Liver (tissue), 9 donors: ENCODE data around the gene PIMREG. TPM values are rescaled to one million over a fixed set of nuclear protein-coding genes. Genes with fewer than 3 reads are reported as not detected.

Source experiments
- DNase-seq: peaks from one replicate; pipeline ENCODE4 v3.0.0-alpha.2; 2017; ENCODE audit warnings: low spot score
- H3K27ac ChIP-seq, 2 donors: one replicate each; pipeline ENCODE4 v1.7.0; 2013; ENCODE audit warnings: inconsistent platforms in 2 of 2, low read length in 2 of 2, control low read depth in 1 of 2, low read depth in 1 of 2, mild to moderate bottlenecking in 1 of 2
- H3K27me3 ChIP-seq, 4 donors: one replicate each; pipeline versions ENCODE4 v1.6.1 to v1.7.0; 2013; ENCODE audit warnings: low read length in 3 of 4, inconsistent platforms in 1 of 4, mild to moderate bottlenecking in 1 of 4, moderate library complexity in 1 of 4; ENCODE audit not compliant: control insufficient read depth in 4 of 4, insufficient read depth in 4 of 4
- H3K36me3 ChIP-seq, 4 donors: one replicate each; pipeline versions ENCODE4 v1.6.1 to v1.7.0; 2013; ENCODE audit warnings: low read length in 3 of 4, mild to moderate bottlenecking in 3 of 4, low read depth in 1 of 4, moderate library complexity in 1 of 4; ENCODE audit not compliant: control insufficient read depth in 4 of 4, insufficient read depth in 3 of 4
- H3K4me1 ChIP-seq, 4 donors: one replicate each; pipeline versions ENCODE4 v1.6.1 to v1.7.0; 2013; ENCODE audit warnings: low read length in 3 of 4, mild to moderate bottlenecking in 3 of 4, moderate library complexity in 1 of 4; ENCODE audit not compliant: control insufficient read depth in 4 of 4, insufficient read depth in 4 of 4
- H3K4me3 ChIP-seq, 3 donors: one replicate each; pipeline versions ENCODE4 v1.6.1 to v1.7.0; 2013; ENCODE audit warnings: low read length in 3 of 3, control low read depth in 1 of 3, low read depth in 1 of 3, mild to moderate bottlenecking in 1 of 3
- H3K9ac ChIP-seq, 2 donors: one replicate each; pipeline ENCODE4 v1.7.0; 2013; ENCODE audit warnings: low read length in 2 of 2, mild to moderate bottlenecking in 2 of 2, moderate library complexity in 2 of 2, control low read depth in 1 of 2, low read depth in 1 of 2
- H3K9me3 ChIP-seq, 4 donors: one replicate each; pipeline versions ENCODE4 v1.6.1 to v1.7.0; 2013; ENCODE audit warnings: low read length in 3 of 4; ENCODE audit not compliant: control insufficient read depth in 4 of 4
- ATF3 ChIP-seq: IDR thresholded peaks from 2 replicates; pipeline ENCODE4 v1.6.1; 2016; ENCODE audit warnings: antibody characterized with exemption
- CTCF ChIP-seq: fragments of 150-350 bp; IDR thresholded peaks from 2 replicates; pipeline ENCODE4 v1.5.1; 2017; ENCODE audit warnings: improper control_type of control experiment, low read depth, low read length; ENCODE audit not compliant: missing input control
- FOXA1 ChIP-seq: IDR thresholded peaks from 2 replicates; pipeline ENCODE4 v1.6.1; 2016; ENCODE audit warnings: antibody characterized with exemption
- FOXA2 ChIP-seq: IDR thresholded peaks from 2 replicates; pipeline ENCODE4 v1.6.1; 2016; ENCODE audit warnings: antibody characterized with exemption
- GABPA ChIP-seq, 2 donors: IDR thresholded peaks in 1 of 2; conservative IDR thresholded peaks in 1 of 2; 2 replicates each; pipeline ENCODE4 v1.6.1; 2016; ENCODE audit warnings: antibody characterized with exemption in 2 of 2, mild to moderate bottlenecking in 1 of 2, moderate library complexity in 1 of 2
- HNF4G ChIP-seq: IDR thresholded peaks from 2 replicates; pipeline ENCODE4 v1.6.1; 2016; ENCODE audit warnings: antibody characterized with exemption
- JUND ChIP-seq, 2 donors: IDR thresholded peaks; 2 replicates each; pipeline ENCODE4 v1.6.1; 2016; ENCODE audit warnings: antibody characterized with exemption in 2 of 2
- MAX ChIP-seq: IDR thresholded peaks from 2 replicates; pipeline ENCODE4 v1.6.1; 2016; ENCODE audit warnings: antibody characterized with exemption
- NR2F2 ChIP-seq: IDR thresholded peaks from 2 replicates; pipeline ENCODE4 v1.6.1; 2016; ENCODE audit warnings: antibody characterized with exemption
- REST ChIP-seq: IDR thresholded peaks from 2 replicates; pipeline ENCODE4 v1.6.1; 2016; ENCODE audit warnings: antibody characterized with exemption, mild to moderate bottlenecking
- RXRA ChIP-seq, 2 donors: IDR thresholded peaks; 2 replicates each; pipeline ENCODE4 v1.6.1; 2017 to 2018; ENCODE audit warnings: antibody characterized with exemption in 2 of 2, mild to moderate bottlenecking in 1 of 2
- SP1 ChIP-seq: IDR thresholded peaks from 2 replicates; pipeline ENCODE4 v1.6.1; 2018; ENCODE audit warnings: antibody characterized with exemption, mild to moderate bottlenecking
- ZBTB33 ChIP-seq: IDR thresholded peaks from 2 replicates; pipeline ENCODE4 v1.6.1; 2016; ENCODE audit warnings: antibody characterized with exemption
- WGBS: extraction: QIAGEN DNeasy Blood & Tissue Kit; methylation state at CpG from one replicate; pipeline ENCODE4 v1.1.7; 2013; 5-methylcytosine and 5-hydroxymethylcytosine counted together
- polyA plus RNA-seq, 2 donors: library from polyadenylated mRNA; stranded (reverse) in 1 of 2; unstranded in 1 of 2; fragments of 200-250 nt in 1 of 2; fragments of >200 nt in 1 of 2; fragmentation: Nextera tagmentation in 1 of 2; extraction: Ambion mirVana in 1 of 2; gene quantifications; one replicate each; pipeline versions ENCODE4 v1.2.1 to v1.2.3, GENCODE V29; 2013 to 2015
- total RNA-seq, 2 donors: library from RNA; depleted of rRNA; stranded (reverse); fragments of >200 nt; gene quantifications; one replicate each; pipeline ENCODE4 v1.2.3, GENCODE V29; 2014
- donor health status: healthy.
- donor health status: healthy.
- donor health status: healthy.
- donor health status: healthy.
- donor health status: healthy.

Gene PIMREG
- total and polyA plus RNA-seq, 4 donors: 0.10 to 5.2 (median 0.75) TPM; not detected in 1

- TF ChIP-seq REST: no peak
Measured at GRCh38 chr17:6491071-6491700, 46.9 kb downstream of the PIMREG start (continued).

- Histone ChIP-seq H3K27ac (no peak overlapping the region), H3K36me3 (no peaks in the 10 kb centered on the region), H3K4me1 (peaks cover 0 to 11% (median 3%) of the 10 kb centered on the region in 4 donors), H3K9me3 (no peaks in the 10 kb centered on the region), H3K9ac (no peak overlapping the region), H3K4me3 (no peak overlapping the region), H3K27me3 (no peaks in the 10 kb centered on the region)
- no peak for DNase-seq
- WGBS: 67% methylated on average over 4 of the region's 4 CpGs
- TF ChIP-seq ATF3 (no peak), RXRA (IDR thresholded peaks at IDR 0.05) (peak in 1 of 2 donors; percentile 27), NR2F2 (peak; percentile 93)
Measured at GRCh38 chr17:6492892-6493674, 48.8 kb downstream of the PIMREG start.

GRCh38 chr17:6494239-6494941, 50.1 kb downstream of the PIMREG start:
- Histone ChIP-seq H3K4me1 (peaks cover 0 to 11% (median 3%) of the 10 kb centered on the region in 4 donors), H3K27me3 (no peaks in the 10 kb centered on the region), H3K36me3 (no peaks in the 10 kb centered on the region), H3K9me3 (no peaks in the 10 kb centered on the region), H3K27ac (no peak overlapping the region), H3K4me3 (no peak overlapping the region), H3K9ac (no peak overlapping the region)
- TF ChIP-seq SP1 (no peak), HNF4G (no peak), FOXA2 (no peak), NR2F2 (no peak), FOXA1 (no peak), MAX (no peak), CTCF (no peak), ZBTB33 (no peak), GABPA (IDR thresholded peaks at IDR 0.05 in 1 of 2, conservative IDR thresholded peaks at IDR 0.05 in 1 of 2) (no peak), JUND (IDR thresholded peaks at IDR 0.05) (no peak)
- DNase-seq: no peak
- 77% methylated on average over 5 of the region's 5 CpGs for WGBS
